HG03045 (cell line): ENCODE measurements around the gene BIN2.
"Not testable (repeated sequence)": the region's sequence is repeated elsewhere in the genome, so short reads cannot be mapped to it uniquely, and the experiment has no call there.

Source experiments
- ATAC-seq: cut with Tn5 transposase; IDR thresholded peaks from one replicate; pipeline ENCODE4 v1.9.1; 2021; ENCODE audit warnings: mild to moderate bottlenecking, moderate library complexity; ENCODE audit not compliant: unreplicated experiment

The BIN2 gene

GRCh38 chr12:51263341-51263740, 60.6 kb downstream of the BIN2 start:
- ATAC-seq: no peak

DNA sequence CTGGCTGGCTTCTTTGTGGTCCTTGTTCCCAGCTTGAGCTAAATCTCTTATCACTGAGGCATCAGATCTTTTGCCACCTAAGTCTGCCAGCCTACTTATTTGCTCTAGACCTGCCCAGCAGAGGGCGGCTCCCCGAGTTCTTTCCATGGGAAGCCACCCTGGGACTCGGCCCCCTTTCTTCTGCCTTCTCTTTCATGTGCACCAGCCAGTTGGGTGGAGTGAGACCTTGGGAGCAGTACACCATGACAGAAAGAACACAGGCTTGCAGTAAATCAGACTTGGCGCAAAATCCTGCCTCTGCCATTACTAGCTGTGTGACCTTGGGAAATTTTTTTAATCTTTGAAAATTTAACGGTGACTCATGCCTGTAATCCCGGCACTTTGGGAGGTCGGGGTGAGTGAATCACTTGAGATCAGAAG, 61.2 kb downstream of the BIN2 start:
- ATAC-seq: no peak

- not testable (repeated sequence) for ATAC-seq
These were observed 64.4 kb downstream of the BIN2 start for GRCh38 chr12:51259600-51259999.

DNA sequence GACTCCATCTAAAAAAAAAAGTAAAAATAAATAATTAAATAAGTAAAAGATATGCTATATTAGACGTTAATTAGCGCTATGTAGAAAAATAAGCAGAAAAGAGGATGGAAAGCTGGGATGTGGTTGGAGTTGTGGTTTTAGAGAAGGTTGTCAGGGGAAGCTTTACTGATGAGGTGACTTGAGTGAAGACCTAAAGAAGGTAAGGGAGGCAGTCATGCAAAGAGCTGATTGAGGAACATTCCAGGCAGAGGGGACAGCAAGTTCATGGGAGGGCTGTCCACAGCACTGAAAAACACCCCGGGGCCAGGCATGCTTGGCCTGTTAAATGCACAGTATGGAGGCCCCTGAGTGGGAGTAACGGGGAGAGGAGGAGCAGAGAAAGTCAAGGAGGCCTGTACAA, 69.4 kb downstream of the BIN2 start:
- no peak for ATAC-seq

- ATAC-seq: no peak
These were observed 70.7 kb downstream of the BIN2 start for GRCh38 chr12:51253276-51253675.

DNA sequence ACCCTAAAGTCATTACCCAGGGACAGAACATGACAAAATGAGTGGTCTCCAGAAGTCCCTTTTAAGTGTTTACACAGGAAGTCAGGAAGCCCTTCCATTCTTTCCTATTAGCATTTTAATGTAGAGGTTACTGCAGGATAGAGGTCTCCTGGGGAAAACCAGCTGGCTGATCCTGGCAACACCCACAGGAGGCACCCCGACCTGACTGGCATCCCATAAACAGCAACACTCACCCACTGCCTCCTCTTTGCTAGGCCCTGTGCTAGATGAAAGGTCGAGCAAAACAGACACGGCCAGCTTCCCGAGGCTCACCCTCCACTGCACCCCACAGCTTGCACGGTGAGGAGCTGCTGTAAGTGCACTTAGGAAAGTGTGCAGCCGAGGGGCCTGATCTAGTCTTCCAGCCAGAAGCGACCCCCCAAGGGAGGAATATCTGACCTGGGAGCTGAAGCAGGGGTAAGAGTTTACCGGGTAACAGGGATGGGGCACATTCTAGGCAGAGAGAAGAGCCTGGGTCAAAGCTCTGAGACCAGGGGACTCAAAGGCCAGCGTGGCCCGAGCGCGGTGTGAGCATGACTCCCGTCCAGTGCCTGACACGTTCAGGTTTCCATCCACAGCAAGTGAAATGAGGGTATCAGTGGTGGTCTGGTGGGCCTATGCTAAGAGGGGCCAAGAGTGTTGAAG, 76.3 kb downstream of the BIN2 start:
- ATAC-seq: no peak

DNA sequence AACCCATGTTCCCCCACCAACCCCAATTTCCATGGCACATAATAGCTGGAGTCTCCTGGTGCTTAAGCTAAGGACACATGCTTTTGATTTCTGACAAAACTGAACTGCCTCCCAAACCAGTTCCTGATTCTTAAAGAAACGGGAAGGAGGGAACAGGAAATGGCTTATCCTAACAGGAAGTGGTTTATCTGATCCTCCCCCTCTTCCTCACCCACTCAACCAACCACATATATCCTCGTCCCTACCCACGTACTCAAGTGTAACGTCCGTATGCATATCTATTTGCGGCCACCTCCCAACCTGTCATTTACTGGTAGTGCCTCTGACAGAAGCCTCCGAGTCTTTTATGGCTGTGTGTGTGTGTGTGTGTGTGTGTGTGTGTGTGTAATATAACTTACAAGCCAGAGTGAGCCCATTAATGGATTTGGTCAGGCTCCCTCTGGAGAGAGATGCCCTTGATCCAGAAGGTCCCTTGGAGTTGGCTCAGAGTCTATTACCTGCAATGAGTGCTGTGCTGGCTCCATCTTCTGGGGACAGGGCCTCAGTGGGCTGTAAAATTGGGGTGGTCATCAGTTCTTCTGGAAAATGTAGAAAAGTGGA, 77.6 kb downstream of the BIN2 start:
- no peak for ATAC-seq

DNA sequence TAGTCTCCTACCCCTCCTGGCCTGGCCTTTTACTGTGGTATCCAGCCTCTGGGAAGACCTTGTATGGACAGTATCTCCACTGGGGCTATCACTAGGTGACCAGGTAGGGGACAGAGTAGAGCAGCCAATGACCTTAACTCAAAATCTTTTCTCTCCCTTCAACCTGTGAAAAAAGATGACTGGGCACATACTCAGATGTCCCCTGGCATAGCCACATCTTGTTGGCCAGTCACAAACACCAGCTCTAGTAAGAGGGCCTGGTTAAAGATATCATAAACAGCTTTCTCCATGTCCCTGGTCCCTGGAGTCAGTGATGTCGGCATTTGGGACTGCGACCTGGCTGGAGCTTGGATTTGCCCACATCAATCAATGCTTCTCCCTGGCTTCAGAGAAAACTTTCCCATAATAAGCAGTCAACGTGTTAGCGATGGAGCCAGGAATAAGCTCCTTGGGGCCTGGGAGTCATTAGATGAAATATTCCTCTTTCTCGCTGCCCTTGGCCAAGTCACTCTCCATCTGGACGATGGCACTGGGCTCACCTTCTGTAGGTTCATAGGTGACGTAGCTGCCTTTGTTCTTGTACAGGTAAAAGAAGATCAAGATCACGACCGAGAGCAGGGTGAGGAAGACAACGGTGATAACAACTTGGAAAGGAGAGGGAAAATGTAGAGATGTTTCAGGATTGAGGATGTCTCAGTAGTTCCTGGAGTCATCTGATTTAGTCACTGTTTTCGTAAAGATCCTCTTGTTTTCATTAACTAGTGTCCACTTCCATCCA, 78.3 kb downstream of the BIN2 start:
- ATAC-seq: no peak

GRCh38 chr12:51244269-51244668, 79.7 kb downstream of the BIN2 start:
- no peak for ATAC-seq

GRCh38 chr12:51242876-51243275, 81.1 kb downstream of the BIN2 start:
- no peak for ATAC-seq

DNA sequence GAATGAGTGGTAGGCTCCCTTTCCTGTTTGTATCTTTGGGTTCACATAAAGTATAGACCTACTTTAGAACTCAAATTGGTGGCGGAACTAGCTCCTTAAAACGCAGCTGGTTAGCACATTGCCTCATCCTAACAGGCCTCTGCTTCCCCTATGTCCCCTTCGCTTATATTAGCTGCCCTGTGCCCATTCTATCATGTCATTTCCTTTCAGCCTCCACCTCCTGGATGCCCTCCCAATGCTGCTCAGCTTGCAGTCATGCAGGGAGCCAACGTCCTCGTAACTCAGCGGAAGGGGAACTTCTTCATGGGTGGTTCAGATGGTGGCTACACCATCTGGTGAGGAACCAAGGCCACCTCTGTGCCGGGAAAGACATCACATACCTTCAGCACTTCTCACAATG, 81.9 kb downstream of the BIN2 start:
- no peak for ATAC-seq

DNA sequence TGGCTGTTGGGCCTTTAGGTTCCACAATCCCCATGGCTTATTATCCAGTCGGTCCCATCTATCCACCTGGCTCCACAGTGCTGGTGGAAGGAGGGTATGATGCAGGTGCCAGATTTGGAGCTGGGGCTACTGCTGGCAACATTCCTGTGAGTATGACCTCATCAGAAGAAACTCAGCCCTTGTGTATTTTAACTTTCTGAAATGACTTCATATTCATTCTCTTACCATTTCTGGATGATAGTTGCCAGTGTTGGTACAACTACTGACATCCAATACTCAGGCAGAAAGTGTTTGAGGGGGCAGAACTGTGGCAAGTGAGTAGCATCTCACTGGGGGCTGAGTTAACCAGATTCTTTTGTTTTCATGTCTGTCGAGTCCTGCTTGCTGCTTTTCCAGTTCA, 83.0 kb downstream of the BIN2 start:
- ATAC-seq: no peak

- peak; percentile 93 for ATAC-seq
These were observed 85.3 kb downstream of the BIN2 start, which contains the start of gene DAZAP2 for GRCh38 chr12:51238510-51239334. DAZAP2 (plus strand) TSS chr12:51238826; CDS start chr12:51238908, 82 bp downstream.

DNA sequence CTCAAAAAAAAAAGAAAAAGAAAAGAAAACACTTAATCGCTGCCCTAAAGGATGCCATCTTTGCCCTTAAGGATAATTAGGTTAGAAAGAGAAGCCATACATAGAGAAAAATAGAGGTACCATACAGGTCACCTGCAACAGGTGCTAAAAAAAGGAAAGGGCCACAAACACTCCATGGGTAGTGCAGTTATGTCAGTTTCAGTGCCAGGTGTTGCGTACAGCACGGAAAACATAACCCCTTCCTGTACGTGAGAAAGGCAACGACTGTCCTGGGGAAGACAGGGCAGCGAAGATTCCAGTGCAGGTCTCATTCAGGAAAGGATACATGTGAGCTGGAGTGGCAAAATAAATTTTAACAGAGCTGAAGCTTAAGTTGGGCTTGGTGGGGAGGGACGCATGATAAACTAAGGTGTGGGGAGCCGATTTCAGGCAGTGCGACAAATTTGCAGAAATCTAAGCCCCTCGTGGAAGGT, 85.9 kb downstream of the BIN2 start:
- peak; percentile 3 for ATAC-seq

DNA sequence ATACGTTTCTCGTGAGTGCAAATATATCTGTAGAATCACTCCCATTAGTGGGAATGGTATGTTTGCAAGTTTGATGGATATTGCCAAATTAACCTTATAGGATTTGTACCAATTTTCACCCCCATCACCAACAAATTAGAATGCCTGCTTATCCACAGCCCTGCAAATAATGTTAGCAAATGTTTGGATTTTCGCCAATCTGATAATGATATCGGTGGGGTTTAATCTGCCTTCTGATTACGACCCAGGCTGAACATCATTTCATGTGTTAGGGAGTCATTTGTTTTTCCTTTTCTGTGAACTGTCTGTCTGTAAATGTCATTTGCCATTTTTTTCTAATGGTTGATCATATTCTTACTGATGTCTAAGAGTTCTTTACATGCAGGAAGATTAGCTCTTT, 89.4 kb downstream of the BIN2 start:
- no peak for ATAC-seq

- ATAC-seq: no peak
These were observed 91.3 kb downstream of the BIN2 start for GRCh38 chr12:51232642-51233041.
